Activated T-cell treated with anti-CD3 and anti-CD28 coated beads, Interleukin-2, amount 50 U/mL, for 1 hour (primary cell): ENCODE data around the gene ALLC.
"Not testable (repeated sequence)": the region's sequence is repeated elsewhere in the genome, so short reads cannot be mapped to it uniquely, and the experiment has no call there.

Experiments
- DNase-seq: peaks from one replicate; pipeline ENCODE4 v3.0.0-alpha.2; 2020

Gene ALLC

DNA sequence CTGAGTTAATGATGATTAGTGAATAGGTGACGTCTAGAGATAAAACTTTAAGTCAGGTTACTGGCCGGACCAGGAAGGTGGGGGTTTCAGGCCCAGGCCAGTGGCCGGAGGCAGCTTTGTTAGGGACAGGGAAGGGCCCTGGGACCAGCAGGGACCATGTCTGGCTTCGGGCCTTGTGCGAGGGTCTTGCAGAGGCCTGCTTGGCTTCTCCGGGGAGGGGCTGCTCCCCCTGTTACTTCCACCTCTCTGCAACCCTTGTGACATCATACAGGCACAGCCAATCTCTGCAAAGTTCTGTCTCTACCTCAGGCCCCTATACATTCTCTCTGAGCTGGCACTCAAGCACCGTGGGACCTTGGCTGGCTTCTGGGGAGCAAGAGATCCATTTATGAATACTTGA is at the start of gene ALLC:
ALLC (plus strand) TSS at position 320 of the 400 bp plus-strand sequence. CDS start 12,958 bp downstream, outside the sequence.
- DNase-seq: no peak

DNA sequence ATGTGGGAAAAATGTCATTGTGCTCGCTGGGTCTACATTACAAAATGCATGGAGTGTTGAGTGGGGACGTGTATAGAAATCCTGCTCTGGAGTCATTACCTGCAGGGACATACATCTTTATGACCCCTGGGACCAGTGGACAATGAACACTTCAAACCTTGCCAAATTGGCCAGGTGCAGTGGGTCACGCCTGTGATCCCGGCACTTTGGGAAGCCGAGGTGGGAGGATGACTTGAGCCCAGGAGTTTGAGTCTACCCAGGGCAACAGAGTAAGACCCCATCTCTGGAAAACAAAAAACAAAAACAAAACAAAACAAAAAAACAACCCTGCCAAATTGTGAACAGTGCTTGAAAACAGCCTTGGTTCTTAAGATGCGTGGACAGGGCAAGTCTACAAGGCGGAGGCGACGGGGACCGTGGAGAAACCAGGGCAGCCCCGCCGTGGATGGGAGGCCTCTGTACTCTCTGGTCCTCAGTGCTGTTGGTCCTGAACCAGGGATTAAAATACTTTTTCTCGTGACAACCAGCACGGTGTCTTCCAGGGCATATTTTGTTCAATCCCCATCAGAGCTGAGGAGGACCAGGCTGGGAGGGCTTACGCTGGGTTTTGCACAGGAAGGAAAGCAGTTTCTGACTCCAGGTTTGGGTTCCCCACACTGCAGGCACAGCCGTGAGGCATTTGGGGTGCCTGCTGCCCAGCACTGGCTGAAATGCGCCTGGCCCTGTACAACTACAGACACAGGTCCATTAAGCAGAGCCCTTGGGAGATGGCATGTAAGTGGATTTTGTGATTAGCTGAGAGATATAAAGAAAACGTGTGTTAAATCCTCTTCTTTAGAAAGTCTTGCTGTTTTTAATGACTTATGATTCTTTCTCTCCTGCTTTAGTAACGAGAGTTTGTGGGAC is 49.4 kb upstream of the ALLC start:
- DNase-seq: no peak

DNA sequence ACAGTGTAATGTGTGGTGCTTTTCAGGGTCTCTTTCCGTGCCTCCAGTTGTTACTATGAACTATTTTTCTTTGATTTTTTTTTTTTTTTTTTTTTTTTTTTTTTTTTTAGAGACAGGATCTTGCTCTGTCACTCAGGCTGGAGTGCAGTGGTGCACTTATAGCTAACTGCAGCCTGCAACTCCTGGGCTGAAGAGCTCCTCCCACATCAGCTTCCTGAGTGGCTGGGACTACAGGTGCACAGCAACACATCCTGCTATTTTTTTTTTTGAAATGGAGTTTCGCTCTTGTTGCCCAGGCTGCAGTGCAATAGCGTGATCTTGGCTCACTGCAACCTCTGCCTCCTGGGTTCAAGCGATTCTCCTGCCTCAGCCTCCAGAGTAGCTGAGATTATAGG is 48.7 kb upstream of the ALLC start:
- not testable (repeated sequence) for DNase-seq

DNA sequence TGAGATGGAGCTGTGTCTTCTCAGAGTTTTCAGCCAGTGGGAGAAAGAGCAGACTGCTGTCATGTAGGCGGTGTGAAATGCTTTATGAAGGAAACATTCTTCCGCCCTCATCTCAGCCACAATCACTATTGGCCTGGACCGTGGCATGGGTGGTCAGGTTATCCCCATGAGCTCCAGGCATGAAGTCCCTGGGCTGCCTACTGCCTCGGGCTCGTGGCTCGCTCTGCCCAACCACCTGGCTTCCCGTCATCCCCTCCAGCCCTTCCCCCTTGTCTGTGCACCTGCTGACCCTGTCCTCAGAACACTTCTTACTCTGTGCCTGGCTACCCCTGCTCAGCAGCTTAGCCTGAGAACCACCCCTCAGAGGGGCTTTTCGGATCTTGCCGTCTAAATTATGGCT is 47.6 kb upstream of the ALLC start:
- DNase-seq: no peak

DNA sequence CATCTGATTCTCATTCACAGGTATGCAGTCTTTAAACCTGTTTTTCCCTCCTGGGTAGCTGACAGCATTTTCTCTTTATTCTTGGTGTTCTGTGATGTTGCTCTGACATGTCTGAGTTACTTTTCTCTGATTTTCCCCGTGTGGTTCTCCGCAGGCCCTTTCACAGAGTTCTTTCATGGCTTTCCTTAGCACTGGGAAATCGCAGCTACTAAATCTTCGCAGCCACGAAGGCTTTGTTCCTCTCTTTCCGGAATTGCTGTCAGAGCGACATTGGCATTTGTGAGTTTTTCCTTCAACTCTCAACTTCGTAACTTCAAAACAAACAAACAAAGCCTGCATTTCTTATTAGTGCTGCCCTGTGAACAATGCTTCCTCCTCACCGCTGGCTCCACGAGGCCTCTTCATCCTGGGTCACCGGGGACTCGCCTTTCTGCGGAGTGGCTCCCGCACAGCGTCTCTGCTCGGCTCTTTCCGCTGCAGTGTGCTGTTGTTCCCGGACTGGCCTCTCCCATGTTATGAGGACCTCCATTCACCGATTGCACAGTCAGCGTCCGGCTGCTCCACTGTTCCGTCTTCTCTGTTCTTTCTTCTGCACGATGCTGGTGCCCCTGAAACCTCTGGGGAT is 47.0 kb upstream of the ALLC start:
- no peak for DNase-seq

DNA sequence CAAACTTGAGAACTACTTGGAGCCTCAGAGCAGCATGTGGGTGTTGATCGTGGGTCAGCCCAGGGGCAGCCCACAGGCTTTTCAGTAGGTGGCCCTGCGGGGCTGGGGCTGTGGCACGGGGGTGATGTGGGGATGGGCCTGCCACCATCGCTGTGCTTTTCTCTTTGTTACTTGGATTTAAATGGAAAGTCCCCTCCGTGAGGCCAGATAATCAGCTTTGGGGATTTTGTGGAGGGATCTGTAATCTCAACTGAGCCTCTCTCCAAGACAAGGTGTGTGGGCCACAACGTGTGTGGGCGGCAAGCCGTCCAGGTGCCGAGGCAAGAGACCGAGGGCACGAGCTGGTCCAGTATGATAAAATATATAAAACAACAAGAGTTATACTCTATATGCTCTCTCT is 46.4 kb upstream of the ALLC start:
- no peak for DNase-seq

DNA sequence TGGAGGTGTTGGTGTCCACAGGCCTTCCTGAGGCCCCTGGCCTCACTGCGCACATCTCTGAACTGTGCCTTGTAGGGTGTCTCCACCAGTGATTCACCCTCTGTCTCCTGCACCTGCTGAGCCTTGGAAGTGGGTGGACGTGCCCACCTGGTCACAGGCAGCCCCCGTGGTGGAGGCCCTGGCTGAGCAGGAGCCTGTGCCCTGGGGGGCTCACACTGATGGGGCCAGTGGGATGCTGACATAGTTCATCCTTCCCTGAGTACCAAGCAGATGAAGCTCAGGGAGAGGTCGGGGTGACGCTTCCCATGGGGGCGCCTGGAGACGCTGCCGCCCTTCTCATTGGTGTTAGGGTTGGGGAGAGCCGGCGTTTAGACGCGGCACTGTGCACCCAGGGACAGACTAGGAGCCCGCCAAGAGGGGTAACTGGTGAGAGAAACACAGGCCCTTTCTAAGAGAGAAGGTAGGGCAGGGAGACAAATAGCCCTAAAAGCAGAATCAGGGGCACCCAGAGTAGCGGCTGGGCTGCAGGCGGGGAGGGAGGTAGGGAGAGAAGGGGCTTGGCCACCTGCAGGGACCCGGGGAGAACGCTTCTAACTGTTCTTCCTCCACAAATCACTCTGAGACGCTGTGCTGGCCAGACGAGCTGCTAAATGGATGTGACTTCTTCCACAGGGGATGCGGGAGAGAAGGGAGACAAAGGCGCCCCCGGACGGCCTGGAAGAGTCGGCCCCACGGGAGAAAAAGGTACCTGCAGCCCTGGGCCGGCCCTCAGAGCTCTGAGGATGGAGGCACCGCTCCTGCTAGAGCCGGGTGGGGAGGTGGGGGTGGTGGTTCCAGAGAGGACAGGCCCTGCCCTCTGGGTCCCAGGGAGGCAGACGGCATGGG is 45.1 kb upstream of the ALLC start:
- peak; percentile 7 for DNase-seq

DNA sequence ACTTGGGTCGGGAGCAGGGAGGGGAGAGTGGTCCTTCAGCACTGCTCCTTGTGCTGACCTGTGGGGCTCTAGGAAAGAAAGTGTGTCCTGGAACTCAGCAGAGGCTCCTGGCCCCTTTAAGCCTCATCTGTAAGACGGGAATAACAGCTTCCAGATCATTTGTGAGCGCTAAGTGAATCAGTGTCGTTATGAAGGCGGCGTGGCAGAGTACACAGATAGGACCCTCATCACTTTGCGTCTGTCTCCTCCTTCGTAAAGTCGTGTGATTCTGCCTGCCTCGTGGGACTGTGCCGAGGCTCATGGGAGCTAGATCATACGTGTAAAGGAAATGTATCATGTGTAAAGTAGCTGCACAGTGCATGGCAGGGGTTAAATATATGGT is 44.5 kb upstream of the ALLC start:
- no peak for DNase-seq

DNA sequence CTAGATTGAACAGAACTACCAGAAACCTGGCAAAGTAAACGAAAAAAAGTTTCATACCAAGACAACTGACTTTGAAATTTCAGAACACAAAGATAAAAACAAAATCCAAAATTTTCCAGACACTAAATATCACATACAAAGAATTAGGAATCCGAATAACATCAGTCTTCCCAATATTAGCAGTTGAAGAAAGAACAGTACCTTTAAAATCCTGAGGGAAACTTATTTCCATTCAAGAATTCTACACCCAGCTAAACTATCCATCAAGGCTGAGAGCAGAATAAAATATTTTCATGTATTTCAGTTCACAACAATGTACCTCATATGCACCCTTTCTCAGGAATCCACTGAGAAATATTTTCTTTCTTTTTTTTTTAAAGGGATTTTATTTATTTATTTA is 43.3 kb upstream of the ALLC start:
- not testable (repeated sequence) for DNase-seq

DNA sequence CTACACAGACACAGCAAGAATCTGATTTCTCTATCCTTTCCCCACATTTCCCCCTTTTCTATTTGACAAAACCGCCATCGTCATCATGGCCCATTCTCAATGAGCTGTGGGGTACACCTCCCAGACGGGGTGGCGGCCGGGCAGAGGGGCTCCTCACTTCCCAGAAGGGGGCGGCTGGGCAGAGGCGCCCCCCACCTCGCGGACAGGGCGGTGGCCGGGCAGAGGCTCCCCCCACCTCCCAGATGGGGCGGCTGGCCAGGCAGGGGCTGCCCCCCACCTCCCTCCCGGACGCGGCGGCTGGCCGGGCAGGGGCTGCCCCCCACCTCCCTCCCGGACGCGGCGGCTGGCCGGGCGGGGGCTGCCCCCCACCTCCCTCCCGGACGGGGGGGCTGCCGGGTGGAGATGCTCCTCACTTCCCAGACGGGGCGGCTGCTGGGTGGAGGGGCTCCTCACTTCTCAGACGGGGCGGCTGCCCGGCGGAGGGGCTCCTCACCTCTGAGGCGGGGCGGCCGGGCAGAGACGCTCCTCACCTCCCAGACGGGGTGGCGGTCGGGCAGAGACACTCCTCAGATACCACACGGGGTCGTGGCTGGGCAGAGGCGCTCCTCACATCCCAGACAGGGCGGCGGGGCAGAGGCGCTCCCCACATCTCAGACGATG is 42.3 kb upstream of the ALLC start:
- DNase-seq: peak; percentile 2

DNA sequence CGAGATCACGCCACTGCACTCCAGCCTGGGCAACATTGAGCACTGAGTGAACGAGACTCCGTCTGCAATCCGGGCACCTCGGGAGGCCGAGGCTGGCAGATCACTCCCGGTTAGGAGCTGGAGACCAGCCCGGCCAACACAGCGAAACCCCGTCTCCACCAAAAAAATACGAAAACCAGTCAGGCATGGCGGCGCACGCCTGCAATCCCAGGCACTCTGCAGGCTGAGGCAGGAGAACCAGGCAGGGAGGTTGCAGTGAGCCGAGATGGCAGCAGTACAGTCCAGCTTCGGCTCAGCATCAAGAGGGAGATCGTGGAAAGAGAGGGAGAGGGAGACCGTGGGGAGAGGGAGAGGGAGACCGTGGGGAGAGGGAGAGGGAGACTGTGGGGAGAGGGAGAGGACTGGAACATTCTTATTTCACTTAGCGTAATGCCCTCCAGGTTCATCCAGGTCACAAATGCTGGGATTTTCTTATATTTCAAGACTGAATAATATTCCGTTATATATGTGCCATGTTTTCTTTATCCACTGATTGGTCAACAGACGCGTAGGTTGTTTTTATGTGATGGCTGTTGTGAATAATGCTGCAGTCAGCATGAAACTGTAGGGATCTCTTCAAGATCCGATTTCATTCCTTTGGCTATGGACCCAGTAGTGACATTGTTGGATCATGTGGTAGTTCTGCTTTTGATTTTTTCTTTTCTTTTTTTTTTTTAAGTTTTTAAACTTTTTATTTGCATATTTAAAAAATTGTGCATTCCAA is 41.4 kb upstream of the ALLC start:
- not testable (repeated sequence) for DNase-seq

DNA sequence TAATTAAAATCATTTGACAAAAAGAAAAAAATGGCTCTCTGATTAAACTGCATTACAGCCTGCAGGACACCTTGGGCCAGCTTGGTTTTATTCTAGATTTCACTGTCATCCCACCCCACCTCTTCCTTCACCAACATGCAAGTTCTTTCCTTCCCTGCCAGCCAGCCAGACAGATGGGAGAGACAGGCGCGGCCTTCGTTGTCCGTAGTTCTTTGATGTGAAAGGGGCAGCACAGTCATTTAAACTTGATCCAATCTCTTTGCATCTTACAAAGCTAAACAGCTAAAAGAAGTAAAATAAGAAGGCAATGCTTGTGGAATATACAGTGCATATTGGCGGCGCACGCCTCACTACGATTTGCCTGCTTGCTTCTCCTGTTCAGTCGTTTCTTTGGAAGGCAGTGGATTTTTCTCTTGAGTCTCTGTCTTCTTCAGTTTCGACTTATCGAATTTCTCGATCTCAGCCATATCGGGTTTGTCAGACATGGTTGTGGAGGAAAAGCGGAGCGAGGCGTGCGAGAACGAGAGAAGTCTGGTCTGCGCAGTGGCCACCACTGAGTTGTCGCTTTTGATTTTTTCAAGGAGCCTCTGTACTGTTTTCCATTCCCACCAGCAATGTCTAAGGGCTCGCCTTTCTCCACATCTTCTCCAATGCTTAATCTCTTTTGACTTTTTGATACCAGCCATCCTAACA is 40.7 kb upstream of the ALLC start:
- DNase-seq: no peak

DNA sequence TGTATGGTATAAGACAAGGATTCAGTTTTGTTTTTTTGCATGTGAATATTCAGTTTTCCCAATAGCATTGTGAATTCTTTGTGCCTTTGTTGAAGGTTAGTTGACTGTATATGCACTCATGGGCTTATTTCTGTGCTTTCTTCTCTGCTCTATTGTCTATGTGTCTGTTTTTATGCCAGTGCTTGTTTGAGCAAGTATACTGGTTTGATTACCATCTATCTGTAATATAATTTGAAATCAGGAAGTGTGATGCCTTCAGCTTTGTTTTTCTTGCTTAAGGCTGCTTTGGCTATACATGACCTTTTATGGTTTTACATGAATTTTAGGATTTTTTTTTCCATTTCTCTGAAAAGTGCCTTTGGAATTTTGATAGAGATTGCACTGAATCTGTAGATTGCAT is 39.6 kb upstream of the ALLC start:
- no peak for DNase-seq

DNA sequence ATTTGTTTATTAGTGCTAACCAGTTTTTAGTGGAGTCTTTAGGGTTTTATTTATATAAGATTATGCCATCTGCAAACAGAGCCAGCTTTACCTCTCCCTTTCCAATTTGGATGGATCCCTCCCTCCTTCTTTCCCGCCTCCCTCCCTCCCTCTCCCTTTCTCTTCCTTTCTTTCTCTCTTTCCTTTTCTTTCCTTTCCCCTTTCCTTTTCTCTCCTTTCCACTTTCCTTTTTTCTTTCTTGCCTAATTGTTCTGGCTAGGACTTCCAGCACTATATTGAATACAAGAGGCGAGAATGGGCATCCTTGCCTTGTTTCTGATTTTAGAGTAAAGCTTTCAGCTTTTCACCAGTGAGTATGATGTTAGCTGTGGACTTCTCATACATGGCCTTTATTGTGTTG is 39.0 kb upstream of the ALLC start:
- no peak for DNase-seq

DNA sequence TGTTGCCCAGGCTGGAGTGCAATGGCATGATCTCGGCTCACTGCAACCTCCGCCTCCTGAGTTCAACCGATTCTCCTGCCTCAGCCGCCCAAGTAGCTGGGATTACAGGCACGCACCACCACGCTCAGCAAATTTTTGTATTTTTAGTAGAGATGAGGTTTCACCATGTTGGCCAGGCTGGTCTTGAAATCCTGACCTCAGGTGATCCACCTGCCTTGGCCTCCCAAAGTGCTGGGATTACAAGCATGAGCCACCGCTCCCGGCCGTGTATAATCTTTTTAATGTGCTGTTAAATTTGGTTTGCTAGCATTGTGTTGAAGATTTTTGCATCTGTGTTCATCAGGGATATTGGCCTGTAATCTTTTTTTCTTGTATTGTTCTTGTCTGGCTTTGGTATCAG is 38.3 kb upstream of the ALLC start:
- not testable (repeated sequence) for DNase-seq

DNA sequence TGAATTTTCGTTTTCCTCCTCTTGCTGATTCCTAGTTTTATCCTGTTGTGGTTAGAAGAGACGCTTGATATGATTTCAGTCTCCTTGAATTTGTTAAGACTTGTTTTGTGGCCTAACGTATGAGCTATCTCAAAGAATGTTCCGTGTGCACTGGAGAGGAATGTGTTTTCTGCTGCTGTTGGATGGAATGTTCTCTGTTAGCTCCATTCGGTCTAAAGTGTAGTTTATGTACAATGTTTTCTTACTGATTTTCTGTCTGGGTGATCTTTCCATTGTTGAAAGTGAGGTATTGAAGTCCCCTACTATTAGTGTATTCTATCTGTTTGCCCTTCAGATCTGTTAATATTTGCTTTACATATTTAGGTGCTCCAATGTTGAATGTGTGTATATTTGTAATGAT is 37.2 kb upstream of the ALLC start:
- no peak for DNase-seq

DNA sequence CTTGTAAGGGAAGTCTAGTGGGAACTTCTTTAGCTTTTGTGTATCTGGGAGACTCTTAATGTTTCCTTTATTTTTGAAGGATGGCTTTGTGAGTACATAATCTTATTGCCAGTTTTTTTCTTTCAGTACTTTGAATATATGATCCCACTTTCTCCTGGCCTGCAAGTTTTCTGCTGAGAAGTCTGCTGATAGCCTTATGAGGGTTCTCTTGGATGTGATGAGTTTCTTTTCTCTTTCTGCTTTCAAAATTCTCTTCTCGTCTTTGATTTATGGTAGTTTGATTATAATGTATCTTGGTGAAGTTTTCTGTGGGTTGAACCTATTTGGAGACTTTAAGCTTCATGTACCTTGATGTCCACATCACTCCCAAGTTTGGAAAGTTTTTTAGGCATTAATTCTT is 35.0 kb upstream of the ALLC start:
- DNase-seq: no peak

DNA sequence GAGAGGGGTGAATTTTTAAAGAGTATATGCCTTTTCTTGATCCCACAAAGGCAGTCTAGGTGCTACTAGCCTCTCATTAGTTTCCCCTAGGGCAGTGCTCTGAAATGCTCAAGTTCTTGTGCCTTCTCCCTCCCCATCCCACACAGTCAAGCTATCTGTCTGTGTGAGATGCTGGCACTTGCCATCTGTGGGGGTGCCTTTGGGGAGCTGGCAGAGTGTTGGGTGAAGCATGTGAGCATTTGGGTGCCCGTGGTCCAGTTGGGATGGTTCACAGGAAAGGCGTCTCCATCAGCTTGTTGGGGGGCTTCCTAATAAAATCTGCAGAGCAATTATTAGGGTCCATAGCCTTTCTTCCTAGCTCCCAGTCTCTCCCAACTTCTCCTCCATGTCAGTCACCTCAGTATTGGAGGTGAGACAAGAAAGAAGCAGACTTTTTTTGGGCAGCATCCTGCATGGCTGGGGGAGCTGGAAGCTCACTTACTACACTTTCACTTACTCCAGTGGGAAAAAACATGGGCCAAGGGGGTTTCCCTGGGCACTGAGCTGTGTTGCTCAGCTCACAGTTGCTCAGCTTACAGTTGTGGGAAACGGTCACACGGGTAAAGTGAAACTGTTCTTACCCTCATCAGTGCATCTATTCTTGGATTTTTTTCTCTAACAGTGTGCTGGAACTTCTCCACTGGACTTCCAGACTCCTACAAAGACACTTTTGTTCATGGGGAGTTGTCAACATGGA is 33.8 kb upstream of the ALLC start:
- peak; percentile 3 for DNase-seq

DNA sequence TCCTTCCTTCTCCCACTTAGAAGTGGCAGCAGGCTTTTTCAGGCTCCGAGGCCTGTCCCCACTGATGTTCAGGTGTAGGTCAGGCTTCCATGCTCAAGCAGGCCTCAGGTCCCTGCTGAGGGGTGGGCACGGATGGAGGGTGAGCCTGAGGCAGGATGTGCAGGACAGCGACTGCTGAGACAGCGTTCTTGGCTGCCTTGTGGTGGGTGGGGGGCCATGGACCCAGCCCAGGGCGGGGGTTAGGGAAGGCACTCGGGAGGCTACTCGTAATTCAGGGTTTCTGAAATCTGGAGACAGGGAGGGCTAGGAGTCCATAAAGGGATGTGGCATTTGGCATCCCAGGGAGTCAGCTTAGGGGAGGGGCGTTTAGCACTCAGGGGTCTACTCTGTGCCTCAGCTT is 32.8 kb upstream of the ALLC start:
- peak; percentile 2 for DNase-seq

DNA sequence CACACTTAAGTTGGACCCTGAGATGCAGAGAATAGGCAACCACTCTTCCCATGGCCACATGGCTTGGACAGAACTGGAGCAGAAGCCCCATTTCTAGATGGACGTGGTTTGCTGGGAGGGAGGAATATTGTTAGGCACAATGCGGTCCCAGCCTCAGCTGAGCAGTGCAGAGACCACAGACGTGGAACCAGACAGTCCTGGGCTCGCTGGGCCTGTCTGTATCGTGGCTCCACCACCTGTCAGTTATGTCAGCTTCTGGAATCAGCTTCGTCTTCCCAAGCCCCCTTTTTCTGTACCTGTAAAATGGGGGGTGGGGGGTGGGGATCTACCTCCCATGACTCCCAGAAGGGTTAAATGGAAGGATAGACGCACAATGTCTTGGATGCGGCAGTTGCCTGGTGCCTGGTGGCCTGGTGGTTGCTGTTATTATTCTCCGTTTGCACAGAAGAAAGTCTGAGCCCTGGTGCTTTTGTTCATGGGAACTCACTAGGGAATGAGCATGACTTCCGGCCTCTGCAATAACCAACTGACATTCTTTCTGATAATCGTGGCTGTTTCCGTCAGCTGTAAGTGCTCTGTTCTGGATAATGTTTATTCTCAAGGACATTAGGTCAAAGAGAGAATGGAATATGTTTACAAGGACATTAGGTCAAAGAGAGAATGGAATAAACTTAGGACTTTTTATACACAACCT is 31.7 kb upstream of the ALLC start:
- peak; percentile 2 for DNase-seq
